ENCODE results near the gene AGO4.

- TF ChIP-seq CTCF (IDR thresholded peaks at IDR 0.05; ENCODE audit: low read length) (no peak), EZH2 (IDR thresholded peaks at IDR 0.05; ENCODE audit: borderline replicate concordance, low read length) (no peak)
Observed at GRCh38 chr1:35850716-35851115, 42.9 kb downstream of the AGO4 start.
